HG03066 (cell line): ENCODE measurements around the gene PLXNA4.

Experiments used
- ATAC-seq: cut with Tn5 transposase; IDR thresholded peaks from one replicate; pipeline ENCODE4 v1.9.1; 2021; ENCODE audit warnings: low read depth; ENCODE audit not compliant: unreplicated experiment

The PLXNA4 gene

DNA sequence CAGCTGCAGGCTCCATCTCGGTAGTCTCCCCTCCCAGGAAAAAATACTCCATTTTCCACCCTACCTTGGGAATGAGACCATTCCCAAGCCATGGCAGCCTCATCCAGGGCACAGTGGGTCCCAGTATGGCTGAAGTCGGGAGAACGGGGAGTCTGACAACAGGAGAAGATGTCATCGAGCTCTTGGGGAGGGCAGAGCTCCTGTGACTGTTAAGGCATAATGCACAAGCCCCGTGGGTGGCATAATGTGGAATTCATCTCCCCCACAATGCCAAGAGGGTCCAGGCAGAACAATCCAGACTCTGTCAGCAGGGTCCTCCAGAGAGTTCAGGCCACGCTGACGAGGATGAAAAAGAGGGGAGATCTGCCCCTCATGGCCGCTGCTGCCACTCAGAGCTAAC lies 279.4 kb downstream of the PLXNA4 start:
- no peak for ATAC-seq

DNA sequence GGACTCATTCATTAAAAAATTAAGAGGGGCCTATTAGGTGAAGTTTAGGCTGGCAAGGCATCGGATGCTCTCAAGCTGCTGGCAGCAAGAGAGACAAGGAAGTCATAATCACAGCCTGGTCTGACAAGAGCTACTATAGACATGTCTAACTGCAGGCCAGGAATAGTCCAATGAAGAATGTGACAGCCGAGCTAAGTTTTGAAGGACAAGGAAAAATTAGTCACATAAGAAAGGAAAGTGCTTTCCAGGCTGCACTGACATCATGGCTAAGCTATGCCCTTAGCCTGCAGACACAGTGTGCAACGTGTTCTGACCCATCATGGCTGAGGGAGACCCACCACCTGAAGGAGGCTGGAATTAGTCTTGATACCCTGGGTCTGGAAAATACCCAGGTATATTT lies 281.1 kb downstream of the PLXNA4 start:
- ATAC-seq: no peak

DNA sequence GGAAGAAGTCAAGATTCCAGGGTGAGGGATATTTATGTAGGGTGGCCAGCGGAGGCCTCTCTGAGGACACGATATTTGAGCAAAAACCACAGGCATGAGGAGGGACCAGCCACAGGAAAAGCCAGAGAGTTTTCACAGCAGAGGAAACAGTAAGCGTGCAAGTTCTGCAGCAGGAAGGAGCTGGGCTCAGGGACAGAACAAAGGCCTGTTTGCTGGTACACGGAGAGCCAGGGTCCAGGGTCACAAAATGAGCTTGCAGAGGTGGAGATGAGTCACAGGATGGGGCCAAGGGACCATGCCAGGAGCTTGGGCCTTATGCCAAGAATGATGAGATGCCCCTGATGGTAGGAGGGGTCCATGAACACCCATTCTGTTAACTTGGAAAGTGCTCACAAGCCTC lies 283.5 kb downstream of the PLXNA4 start:
- ATAC-seq: no peak

DNA sequence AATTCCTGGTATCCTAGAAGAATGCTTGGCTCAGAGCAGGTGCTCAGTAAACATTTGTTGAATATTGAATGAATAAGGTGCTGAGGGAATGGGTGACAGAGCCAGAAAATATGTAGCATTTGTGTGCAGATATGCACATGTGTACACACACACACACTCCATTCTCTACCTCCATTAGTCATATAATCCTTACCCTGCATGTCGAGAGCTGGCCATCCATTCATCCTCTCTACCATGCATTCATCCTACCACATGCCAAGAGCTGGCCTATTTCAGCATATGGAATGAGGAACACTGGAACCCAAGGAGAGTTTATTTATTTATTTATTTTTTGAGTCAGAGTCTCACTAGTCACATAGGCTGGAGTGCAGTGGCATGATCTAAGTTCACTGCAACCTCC lies 284.8 kb downstream of the PLXNA4 start:
- ATAC-seq: no peak

DNA sequence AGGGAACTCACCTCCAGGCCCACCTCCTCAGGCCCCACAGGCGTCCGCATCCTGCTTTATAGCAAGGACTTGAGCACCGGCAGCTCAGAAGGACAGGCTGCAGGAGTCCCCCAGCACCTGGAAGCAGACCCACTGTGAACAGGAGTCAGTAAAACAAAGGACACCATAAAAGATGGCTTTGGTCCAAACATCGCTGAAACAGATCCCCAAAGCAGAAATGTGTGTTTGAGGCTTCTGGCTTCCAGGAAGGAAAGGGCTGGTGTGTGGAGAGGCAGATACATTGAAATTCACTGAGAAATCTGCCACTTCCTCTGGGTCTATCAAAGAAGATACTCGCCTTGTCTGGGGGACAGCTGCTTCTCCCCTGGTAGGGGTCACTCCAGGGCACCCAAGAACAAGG lies 286.2 kb downstream of the PLXNA4 start:
- no peak for ATAC-seq

DNA sequence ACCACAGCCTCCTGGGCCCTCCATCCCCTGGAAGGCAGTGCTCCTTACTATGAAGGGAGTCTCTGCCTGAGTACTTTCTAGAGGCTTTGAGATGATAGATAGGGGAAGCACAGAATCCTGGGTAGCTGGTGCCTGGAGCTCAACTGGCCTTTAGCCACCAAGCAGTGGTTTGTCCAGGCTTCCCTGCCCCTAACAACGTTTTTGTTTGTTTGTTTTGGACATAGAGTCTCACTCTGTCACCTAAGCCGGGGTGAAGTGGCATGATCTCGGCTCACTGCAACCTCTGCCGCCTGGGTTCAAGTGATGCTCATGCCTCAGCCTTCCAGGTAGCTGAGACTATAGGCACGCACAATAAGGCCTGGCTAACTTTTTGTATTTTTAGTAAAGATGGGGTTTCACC lies 289.4 kb downstream of the PLXNA4 start:
- ATAC-seq: no peak

DNA sequence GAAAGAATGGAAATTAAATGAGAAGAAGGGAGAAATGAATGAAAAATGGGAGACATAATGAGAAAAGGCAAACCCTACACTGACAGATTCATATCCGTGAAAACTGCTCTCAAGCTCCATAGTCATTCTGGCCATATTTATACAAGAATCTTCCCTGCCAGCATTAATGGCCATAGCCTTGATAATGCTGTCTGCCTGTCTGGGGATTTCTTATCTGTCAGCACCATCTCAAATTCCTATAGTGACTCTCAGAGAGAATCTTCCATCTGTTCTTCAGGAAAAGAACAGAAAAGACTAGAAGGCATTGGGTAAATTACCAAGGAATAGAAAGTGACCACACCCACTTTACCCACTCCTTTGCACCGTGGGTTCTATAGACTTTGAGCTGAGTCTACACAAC lies 295.9 kb downstream of the PLXNA4 start:
- ATAC-seq: no peak

DNA sequence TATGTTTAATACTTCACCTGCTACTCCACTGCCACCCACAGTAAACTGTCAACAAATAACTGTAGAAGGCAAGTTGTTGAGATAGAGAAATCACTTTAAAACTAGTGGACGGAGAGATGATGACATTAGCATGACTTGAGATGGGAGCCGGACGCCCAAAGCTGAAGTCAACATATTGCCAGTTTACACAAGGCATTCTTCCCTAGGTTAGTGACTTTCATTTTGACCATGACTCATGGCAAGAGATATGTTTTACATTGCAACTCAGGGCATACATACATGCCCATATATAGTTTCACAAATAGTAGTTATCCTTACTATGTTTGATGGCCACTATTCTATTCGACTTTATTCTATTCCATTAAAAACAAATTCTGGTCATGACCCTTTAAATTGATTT lies 296.6 kb downstream of the PLXNA4 start:
- ATAC-seq: no peak

DNA sequence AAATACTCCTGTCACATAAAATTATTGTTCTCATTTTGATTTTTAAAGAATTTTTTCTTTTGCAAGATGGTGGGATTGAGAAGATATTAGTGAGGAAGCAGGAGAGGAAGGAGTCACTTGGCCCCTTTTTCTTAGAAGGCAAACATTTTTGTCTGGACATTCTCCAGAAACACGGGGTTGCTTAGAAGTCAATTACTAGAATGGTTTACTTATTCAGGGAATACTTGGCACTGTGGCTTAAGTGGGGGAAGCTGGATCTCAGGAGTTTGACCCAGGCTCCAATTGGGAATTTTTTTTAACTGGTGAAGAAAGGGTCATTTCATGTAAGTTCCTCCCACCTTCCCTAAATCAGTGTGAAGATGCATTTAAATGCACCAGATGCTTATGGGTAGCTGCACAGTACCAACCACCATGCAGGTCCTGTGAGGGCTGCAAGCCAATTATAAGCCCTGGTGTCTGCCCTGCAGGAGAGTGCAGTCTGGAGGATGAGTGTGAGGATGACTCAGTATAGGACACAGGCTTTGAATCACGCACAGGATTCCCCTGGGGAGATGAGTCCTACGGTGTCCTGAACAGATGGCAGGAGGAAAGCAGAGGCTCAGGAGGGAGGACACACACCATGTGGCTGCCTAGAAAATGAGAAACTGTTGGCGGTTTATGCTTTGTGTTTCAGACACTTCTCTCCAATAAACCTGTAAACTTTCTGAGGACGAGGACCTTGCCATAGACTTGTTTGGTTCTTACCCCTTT lies 299.1 kb downstream of the PLXNA4 start:
- ATAC-seq: no peak

DNA sequence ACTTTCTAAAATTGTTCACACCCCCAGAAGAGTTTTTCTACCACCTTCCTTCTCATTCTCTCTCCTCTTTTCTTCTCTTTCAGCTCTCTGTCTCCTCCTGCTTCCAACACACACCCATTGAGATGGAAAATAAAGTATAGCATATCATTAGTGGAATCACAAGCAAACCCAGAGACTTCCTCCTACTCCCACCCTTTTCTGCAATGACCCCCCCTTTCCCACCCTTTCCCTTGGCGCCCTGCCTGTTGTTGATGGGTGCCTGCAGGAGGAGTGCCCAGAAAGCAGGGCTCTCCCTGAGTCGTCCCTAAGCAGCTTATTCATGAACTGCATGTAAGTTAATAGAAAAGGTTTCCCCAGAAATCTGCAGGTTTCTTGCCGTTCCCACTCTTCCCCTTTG lies 300.0 kb downstream of the PLXNA4 start:
- ATAC-seq: no peak

DNA sequence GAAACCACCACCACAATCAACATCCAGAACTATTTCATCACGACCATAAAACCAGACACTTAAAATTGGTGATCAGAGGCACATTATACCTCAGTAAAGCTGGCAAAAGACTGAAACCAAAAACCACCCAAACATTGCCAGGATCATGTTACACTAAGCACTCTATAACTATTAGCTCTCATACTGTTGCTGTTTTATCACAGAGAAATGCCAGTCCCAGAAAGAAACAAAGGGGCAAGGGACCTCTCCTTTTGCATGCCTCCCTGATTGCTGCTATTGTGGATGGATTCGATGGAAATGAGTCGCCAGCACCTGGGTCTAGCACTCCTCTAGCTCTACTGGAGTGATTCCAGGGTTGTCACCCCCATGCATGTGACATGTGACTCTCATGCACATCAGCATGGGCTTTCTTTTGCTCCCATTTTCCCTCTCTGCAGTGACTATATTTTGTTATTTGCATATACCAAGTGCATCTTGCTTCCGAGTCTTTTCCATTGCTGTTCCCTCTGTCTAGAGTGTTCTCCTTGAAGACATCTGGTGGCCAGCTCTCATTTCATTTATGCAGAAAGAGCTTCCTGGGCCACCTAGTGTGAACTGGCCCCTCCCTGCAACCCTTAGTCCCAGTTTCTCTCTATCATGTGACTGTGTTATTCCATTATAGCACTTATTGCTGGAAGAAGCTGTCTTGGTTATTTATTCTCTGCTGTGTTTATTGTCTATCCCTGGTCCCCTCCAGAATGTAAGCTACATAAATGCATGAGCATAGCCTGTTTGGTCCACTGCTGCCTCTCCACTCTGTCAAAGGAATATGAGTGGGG lies 300.6 kb downstream of the PLXNA4 start:
- ATAC-seq: no peak

DNA sequence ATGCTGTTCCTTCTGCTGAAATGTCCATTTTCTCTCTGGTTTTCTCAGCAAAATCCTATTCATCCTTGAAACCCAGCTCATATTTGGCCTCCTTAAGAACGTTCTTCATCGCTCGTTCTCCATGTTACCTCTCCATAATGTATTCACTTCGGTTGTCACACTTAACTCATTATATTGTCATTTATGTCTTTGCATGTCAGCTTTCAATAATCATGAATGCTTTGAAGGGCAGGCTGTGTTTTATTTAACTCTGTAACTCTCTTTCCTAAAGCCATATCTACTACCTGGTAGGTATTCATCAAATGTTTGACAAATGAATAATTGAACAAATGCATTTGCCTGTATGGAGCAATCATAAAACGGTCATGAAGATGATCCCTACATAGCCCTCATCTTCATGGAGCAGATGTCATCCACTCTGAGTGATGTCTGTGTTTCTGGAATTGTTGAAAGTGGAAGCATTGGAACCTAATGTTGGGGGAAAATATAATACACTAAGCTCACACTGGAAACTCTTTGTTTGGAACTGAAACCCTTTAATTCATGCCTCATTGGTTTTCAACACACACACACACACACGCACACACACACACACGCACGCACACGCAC lies 303.4 kb downstream of the PLXNA4 start:
- no peak for ATAC-seq

DNA sequence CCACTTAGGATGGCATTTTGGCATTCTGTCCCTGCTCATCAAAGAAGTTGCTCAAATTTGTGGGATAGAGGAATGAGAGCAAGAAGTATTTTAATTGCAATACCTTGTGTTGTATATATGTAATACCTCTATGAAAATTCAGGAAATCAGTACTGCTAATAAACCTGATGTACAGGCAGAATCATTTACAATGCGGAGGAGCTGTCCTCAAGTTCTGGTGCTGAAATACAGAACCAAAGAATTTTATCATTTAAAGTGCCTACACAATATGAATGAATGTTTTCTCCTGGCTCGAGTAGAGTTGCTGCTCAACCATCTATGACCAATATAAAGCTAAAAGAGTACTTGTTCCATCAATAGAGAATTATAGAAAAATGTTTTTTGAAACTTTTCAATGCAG lies 305.8 kb downstream of the PLXNA4 start:
- no peak for ATAC-seq

DNA sequence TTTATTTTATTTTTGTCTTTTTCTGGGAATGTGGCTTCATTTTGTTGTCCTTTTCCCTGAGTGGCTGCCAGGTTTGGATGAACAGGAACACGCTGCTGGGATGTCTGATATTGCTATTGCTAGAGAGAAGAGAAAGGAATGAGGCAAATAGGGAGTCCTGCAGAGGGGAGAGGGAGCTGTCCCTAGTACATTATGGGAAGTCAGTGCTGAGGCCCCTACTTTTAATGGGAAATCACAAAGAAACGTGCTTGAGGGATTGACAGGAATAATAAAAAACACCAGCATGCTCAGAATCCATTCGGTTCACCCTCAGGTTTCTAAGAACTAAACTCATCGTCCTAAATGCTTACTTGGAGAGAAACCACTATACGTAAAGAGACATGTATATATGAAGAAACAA lies 306.6 kb downstream of the PLXNA4 start:
- ATAC-seq: no peak

DNA sequence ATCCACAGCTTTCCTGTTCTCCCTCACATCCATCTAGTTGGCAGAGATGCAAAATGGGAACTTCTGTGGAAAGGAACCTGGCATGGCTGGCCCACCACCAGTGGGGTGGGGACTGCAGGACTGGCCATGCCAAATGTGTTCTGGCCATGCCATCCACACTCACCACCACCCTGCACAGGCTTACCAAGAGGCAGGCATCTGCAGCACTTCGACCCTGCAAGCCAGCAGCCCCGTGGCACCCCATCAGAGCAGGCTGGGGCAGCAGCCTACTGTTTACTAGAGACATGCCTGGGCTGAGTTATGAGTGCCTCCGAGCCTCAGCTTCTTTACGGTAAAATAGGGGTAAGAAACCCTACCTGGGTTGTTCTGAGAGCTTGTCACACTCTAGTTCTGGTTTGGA lies 313.1 kb downstream of the PLXNA4 start:
- no peak for ATAC-seq

DNA sequence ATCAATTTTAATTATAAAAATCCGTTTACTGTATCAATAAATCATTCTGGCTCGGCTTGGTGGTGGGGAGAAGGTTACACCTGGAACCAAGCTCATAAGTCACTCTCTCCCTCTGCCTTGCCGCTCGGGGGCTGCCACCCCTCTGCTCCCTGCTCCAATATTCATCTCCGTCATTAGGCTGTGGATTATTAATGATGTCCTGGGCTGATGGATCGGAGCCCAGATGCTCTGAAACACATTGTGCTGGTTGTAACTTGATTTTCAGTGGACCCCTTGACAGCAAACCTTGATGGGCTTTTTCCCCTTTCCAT lies 314.2 kb downstream of the PLXNA4 start:
- no peak for ATAC-seq

DNA sequence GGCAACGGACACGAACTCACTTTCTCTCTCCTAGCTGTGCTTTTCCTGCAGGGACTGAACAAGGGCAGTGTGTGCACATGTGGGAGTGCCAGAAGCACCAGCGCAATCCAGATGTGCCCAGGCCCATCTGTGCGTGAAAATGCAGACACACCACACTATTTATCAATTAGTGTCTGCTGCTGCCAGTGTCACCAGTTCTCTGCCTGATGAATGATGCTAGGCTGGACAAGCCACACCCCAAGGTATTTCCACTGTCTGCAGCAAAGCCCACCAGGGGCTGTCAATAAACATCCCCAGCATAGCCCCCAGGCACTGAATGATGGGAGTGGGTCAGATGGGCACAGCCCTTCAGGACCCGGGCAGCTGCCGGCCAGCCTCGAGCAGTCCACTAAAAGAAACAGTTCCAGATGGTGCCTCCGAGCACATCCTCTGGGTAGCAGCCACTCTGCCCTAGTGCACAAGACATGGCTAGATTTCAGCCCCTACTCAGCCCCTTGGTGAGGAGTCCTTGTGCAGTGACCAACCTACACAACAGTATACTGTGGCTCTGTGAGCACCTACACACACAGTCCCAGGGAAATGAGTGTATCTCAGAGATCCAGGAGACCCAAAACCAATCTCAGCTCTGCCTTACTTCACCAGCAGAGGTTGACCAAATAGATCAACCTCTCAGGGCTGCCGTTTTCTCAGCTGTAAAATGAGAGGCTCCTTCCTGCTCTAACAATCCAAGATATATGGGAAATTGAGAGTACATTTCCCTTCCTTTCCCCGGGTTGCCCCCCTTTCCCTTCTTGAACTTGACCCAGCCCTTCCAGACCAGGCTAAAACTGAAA lies 314.7 kb downstream of the PLXNA4 start:
- no peak for ATAC-seq

DNA sequence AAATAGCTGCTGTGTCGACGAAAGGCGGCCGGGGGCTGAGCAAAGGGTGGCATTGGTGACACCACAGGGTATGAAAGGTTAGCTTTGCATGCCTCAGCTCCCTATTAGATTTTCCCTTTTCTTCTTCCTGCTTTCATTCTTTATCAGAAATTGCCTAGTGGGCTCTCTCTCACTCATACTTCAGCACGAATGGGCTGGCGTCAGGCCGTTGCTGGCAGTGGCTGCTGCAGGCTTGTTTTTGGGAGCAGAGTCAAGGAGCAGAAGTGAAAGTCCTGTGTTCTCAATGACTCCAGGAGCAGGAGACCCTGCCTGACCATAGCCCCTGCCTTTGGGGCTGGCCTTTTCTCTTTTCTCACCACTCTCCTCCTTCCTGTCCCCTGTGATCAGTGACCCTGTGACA lies 318.0 kb downstream of the PLXNA4 start:
- ATAC-seq: no peak

DNA sequence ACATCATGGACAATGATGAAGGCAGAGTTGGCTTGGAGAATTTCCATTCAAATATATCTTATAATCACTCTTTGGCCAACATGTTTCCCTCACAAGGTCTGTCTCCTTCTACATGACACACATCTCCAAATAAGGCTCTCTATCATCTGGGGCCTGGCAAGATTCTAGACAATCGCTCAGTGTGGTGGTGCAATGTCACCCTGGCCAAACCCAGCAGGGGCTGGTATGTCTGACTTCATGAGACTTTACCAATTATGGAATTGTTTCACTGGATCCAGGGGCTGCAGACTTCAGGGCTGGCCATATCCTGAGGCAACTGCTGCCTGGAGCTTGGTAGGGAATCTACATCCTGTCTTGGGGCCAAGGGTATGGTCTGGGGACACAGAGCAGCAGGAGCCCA lies 319.0 kb downstream of the PLXNA4 start:
- ATAC-seq: no peak

DNA sequence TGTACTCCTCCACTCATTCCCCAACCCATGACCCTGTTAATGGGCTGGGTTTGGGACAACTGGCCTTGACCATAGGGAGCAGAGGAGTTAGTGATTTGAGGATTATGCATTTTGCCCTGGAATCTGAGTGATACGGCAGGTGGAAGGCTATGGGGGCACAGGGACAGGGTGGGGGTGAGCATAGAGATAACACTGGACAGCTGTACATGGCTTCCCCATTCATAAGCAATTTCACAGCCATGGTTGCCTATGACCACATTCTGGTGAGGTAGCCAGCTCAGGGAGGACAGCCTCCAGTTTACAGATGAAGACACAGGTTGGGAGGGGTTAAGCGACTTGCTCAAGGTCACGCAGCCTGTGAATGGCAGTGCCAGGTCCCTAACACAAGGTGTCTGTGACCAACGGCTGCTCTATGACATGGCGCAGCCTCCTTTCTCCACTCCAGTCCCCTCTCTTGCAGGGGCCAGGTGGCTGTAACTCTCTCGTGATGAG lies 319.5 kb downstream of the PLXNA4 start:
- no peak for ATAC-seq

DNA sequence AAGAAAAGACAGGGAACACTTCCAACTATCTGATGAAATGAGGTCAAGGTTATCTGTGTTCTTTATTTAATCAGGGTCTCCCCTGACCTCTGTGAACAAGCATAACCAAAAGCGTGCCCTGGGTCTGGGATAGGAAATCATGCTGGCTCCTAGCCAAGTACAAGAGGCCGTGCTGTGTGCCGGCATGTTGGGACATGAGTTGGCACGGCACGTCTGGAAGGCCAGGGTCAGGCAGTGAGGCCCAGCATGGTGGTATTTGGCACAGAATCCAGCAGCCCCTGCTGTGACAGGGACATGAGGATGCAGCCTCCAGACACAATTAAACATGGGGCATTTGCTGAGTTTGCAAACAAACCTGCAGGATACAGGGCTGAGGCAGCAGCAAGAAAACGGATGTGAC lies 320.4 kb downstream of the PLXNA4 start:
- no peak for ATAC-seq
